Heart right ventricle (tissue), 16 donors: ENCODE data around the gene KRTAP3-3. TPM values are rescaled to one million over a fixed set of nuclear protein-coding genes. Genes with fewer than 3 reads are reported as not detected.

ENCODE experiments used
- ATAC-seq, 8 donors: fragments of 200-7000 bp; cut with Tn5 transposase; one replicate each; pipeline ENCODE4 v1.9.1; 2020; ENCODE audit warnings: mild to moderate bottlenecking in 8 of 8, moderate library complexity in 8 of 8, moderate number of reproducible peaks in 1 of 8
- DNase-seq, 2 donors: peaks; one replicate each; pipeline ENCODE4 v3.0.0-alpha.2; 2020
- H3K27ac ChIP-seq, 10 donors: fragments of 200-600 bp; sonication (generic) in 2 of 10; one replicate each; pipeline versions ENCODE4 v1.5.0 to v1.8.0; 2020 to 2022; ENCODE audit warnings: mild to moderate bottlenecking in 3 of 10
- H3K27me3 ChIP-seq, 7 donors: fragments of 200-600 bp; one replicate each; pipeline ENCODE4 v1.8.0; 2021 to 2022; ENCODE audit warnings: mild to moderate bottlenecking in 2 of 7
- H3K36me3 ChIP-seq, 9 donors: fragments of 200-600 bp; sonication (generic) in 1 of 9; one replicate each; pipeline versions ENCODE4 v1.5.0 to v1.8.0; 2020 to 2022; ENCODE audit warnings: mild to moderate bottlenecking in 2 of 9
- H3K4me1 ChIP-seq, 9 donors: fragments of 200-600 bp; sonication (generic) in 1 of 9; one replicate each; pipeline versions ENCODE4 v1.5.0 to v1.8.0; 2020 to 2022; ENCODE audit warnings: mild to moderate bottlenecking in 4 of 9
- H3K4me3 ChIP-seq, 10 donors: fragments of 200-600 bp; sonication (generic) in 2 of 10; one replicate each; pipeline versions ENCODE4 v1.5.0 to v1.8.0; 2020 to 2022; ENCODE audit warnings: mild to moderate bottlenecking in 7 of 10, moderate library complexity in 2 of 10
- H3K9me3 ChIP-seq, 11 donors: fragments of 200-600 bp in 10 of 11; sonication (generic) in 2 of 11; one replicate each; pipeline versions ENCODE4 v1.5.0 to v1.8.0; 2013 to 2022; ENCODE audit warnings: mild to moderate bottlenecking in 2 of 11, control low read depth in 1 of 11, moderate library complexity in 1 of 11
- CTCF ChIP-seq, 9 donors: fragments of 200-600 bp; sonication (generic) in 2 of 9; IDR thresholded peaks; one replicate each; pipeline versions ENCODE4 v1.5.0 to v1.8.0; 2021 to 2022; ENCODE audit warnings: antibody characterized with exemption in 9 of 9, mild to moderate bottlenecking in 5 of 9, moderate library complexity in 1 of 9
- WGBS, 2 donors: extraction: QIAGEN DNeasy Blood & Tissue Kit; methylation state at CpG; one replicate each; pipeline ENCODE4 v1.1.7; 2013; ENCODE audit warnings: inconsistent platforms in 1 of 2; 5-methylcytosine and 5-hydroxymethylcytosine counted together
- intact Hi-C, 10 donors: fragments of 100-400 bp; cut with DNase I; formaldehyde crosslinking; loops; one replicate each; pipeline versions ENCODE4 v1.11.1 to v1.14.2; 2022
- polyA plus RNA-seq, 2 donors: library from polyadenylated mRNA; stranded (reverse); fragments of 200-250 nt; gene quantifications; one replicate each; pipeline ENCODE4 v1.2.3, GENCODE V29; 2013
- total RNA-seq, 10 donors: library from RNA; stranded (reverse); fragmentation: NEBNext Ultra II Directional in 3 of 10; extraction: Animal tissue kit (Norgen Biotek cat#: 25700) in 3 of 10; gene quantifications; one replicate each; pipeline versions ENCODE4 v1.2.1 to v1.2.4, GENCODE V29; 2021 to 2023
- donor health status: Arrhythmogenic right ventricular cardiomyopathy.
- donor health status: ischemic (EF 13 %, LVEDD 7.1; RV severe dilation, severe dysfunction).
- donor health status: healthy with polysubstance abuse.
- donor health status: DM: no; HTN: yes; CAD: no.
- donor health status: DM: no; HTN: no; CAD: no.
- donor health status: ischemic (EF 25% LVEDD 6.9; RV normal size, moderate dysfunction).
- donor health status: ischemic (EF 25% LVEDD 5.7; RV mildly dilated, moderate dysfunction).
- donor health status: healthy.
- donor health status: DM: yes; HTN: yes; CAD: no.
- donor health status: Ischemic cardiomyopathy.
- donor health status: ischemic (EF 35%, LVEDD 5.7; RV mildly dilated, moderate dysfunction).
- donor health status: nonischemic (EF 11% LVEDD 7.7; RV severe dilation, severe dysfunction).
- donor health status: DM: yes; HTN: yes; CAD: no.
- donor health status: PGD.
- donor health status: ischemic (EF 29% LVEDD 5.4; RV normal size, mild dysfunction).
- donor health status: nonischemic (EF 23%, LVEDD 6.1; RV moderate dilation, normal function).

The KRTAP3-3 gene
- total and polyA plus RNA-seq, 12 donors: not detected

- intact Hi-C loops: no loop called here
- H3K9me3 ChIP-seq: peaks cover 0 to 3% (median 0%) of the 10 kb centered on the region in 11 donors
- WGBS, 2 donors: 84 to 86% methylated on average over 4 of the region's 4 CpGs
- no peak overlapping the region for H3K4me3 ChIP-seq
- peaks cover 0 to 60% (median 33%) of the 10 kb centered on the region in 7 donors for H3K27me3 ChIP-seq
- TF ChIP-seq CTCF (IDR thresholded peaks at IDR 0.05): no peak
- no peaks in the 10 kb centered on the region for H3K36me3 ChIP-seq
- ATAC-seq: no peak
- H3K4me1 ChIP-seq: no peaks in the 10 kb centered on the region
- no peak overlapping the region for H3K27ac ChIP-seq
- no peak for DNase-seq
Measured at GRCh38 chr17:40996829-40997228, 2.9 kb upstream of the KRTAP3-3 start.

DNA sequence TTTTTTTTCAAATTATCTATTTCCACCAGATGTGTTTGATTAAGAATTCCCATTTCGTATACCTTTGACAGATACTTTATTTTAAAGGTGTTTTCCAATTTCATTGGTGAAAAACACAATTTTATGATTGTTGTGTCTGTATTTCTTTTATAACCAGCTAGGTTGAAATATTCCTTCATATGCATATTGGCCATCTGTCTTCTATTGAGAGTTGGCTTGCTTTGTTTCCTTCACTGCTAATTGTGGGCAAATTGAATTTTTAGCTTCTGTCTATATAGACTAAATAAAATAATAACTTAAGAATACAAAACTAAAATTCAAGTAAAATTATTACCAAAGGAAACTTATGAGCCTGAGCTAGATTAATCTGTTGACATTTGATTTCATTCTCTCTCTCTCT is 1.2 kb upstream of the KRTAP3-3 start:
- H3K36me3 ChIP-seq: no peaks in the 10 kb centered on the region
- no peak overlapping the region for H3K27ac ChIP-seq
- intact Hi-C loops: no loop called here
- no peaks in the 10 kb centered on the region for H3K4me1 ChIP-seq
- peaks cover 0 to 7% (median 0%) of the 10 kb centered on the region in 11 donors for H3K9me3 ChIP-seq
- DNase-seq (no peak), ATAC-seq (no peak)
- H3K4me3 ChIP-seq: no peak overlapping the region
- peaks cover 0 to 71% (median 33%) of the 10 kb centered on the region in 7 donors for H3K27me3 ChIP-seq
- TF ChIP-seq CTCF (IDR thresholded peaks at IDR 0.05): no peak
- 46 to 52% methylated on average over 1 of the region's 1 CpG for WGBS, 2 donors

DNA sequence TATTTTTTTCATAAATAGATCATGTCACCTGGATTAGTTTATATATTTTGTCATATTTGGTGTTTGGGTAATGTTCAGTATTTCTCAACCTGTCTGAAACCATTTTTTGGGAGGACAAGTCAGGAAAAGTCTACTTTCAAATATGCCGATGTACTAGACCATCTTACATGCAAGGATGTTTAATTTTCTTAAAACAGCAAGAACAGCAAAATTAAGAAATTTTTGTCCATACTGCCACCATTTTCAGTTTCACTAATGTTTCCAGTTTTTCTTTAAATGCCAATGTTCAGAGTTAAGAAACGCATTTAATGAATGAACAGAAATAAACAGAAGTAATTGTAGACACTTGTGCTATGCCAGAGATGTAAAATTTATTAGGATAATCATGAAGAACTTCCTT is 880 bp downstream of the KRTAP3-3 start:
- ATAC-seq (no peak), DNase-seq (no peak)
- H3K27me3 ChIP-seq: peaks cover 0 to 58% (median 26%) of the 10 kb centered on the region in 7 donors
- no peak overlapping the region for H3K4me3 ChIP-seq
- H3K4me1 ChIP-seq: no peaks in the 10 kb centered on the region
- no peak for TF ChIP-seq CTCF (IDR thresholded peaks at IDR 0.05)
- no peak overlapping the region for H3K27ac ChIP-seq
- intact Hi-C loops: no loop called here
- H3K9me3 ChIP-seq: peaks cover 0 to 7% (median 0%) of the 10 kb centered on the region in 11 donors
- 92 to 99% methylated on average over 2 of the region's 2 CpGs for WGBS, 2 donors
- H3K36me3 ChIP-seq: no peaks in the 10 kb centered on the region

- Histone ChIP-seq H3K27ac (no peak overlapping the region), H3K27me3 (peaks cover 0 to 54% (median 26%) of the 10 kb centered on the region in 7 donors), H3K4me3 (no peak overlapping the region), H3K4me1 (no peaks in the 10 kb centered on the region), H3K36me3 (no peaks in the 10 kb centered on the region), H3K9me3 (peaks cover 0 to 7% (median 0%) of the 10 kb centered on the region in 11 donors)
- no peak for ATAC-seq
- 81 to 83% methylated on average over 3 of the region's 3 CpGs for WGBS, 2 donors
- no peak for DNase-seq
- intact Hi-C loops: no loop called here
- no peak for TF ChIP-seq CTCF (IDR thresholded peaks at IDR 0.05)
Measured at GRCh38 chr17:40992666-40993065, 1.3 kb downstream of the KRTAP3-3 start.
